Testis (tissue), 2 donors: Measurements from ENCODE around the gene HOXA1.

Source experiments
- POLR2A ChIP-seq: fragments of 450-650 bp; IDR thresholded peaks from one replicate; pipeline ENCODE4 v1.6.1; 2017; ENCODE audit warnings: antibody characterized with exemption, mild to moderate bottlenecking, moderate library complexity
- TF ChIP-seq, protein P1 (sequence below), 3 experiments: fragments of 450-650 bp in 2 of 3; fragments of 200-600 bp in 1 of 3; sonication (generic) in 1 of 3; IDR thresholded peaks; one replicate each; pipeline ENCODE4 v1.5.1; 2016 to 2019; ENCODE audit warnings: antibody characterized with exemption in 3 of 3, mild to moderate bottlenecking in 2 of 3, moderate library complexity in 1 of 3

GRCh38 chr7:27128776-27129728 is 33.3 kb upstream of the HOXA1 start:
- TF ChIP-seq, protein P1, sequence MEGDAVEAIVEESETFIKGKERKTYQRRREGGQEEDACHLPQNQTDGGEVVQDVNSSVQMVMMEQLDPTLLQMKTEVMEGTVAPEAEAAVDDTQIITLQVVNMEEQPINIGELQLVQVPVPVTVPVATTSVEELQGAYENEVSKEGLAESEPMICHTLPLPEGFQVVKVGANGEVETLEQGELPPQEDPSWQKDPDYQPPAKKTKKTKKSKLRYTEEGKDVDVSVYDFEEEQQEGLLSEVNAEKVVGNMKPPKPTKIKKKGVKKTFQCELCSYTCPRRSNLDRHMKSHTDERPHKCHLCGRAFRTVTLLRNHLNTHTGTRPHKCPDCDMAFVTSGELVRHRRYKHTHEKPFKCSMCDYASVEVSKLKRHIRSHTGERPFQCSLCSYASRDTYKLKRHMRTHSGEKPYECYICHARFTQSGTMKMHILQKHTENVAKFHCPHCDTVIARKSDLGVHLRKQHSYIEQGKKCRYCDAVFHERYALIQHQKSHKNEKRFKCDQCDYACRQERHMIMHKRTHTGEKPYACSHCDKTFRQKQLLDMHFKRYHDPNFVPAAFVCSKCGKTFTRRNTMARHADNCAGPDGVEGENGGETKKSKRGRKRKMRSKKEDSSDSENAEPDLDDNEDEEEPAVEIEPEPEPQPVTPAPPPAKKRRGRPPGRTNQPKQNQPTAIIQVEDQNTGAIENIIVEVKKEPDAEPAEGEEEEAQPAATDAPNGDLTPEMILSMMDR (IDR thresholded peaks at IDR 0.05) = no peak
- TF ChIP-seq POLR2A = no peak
